ENCODE data around the gene TBC1D10B. TPM values are rescaled to one million over a fixed set of nuclear protein-coding genes. Genes with fewer than 3 reads are reported as not detected.

The TBC1D10B gene
- total RNA-seq, 1 experiment from 2014 or later, result 49.2 TPM

DNA sequence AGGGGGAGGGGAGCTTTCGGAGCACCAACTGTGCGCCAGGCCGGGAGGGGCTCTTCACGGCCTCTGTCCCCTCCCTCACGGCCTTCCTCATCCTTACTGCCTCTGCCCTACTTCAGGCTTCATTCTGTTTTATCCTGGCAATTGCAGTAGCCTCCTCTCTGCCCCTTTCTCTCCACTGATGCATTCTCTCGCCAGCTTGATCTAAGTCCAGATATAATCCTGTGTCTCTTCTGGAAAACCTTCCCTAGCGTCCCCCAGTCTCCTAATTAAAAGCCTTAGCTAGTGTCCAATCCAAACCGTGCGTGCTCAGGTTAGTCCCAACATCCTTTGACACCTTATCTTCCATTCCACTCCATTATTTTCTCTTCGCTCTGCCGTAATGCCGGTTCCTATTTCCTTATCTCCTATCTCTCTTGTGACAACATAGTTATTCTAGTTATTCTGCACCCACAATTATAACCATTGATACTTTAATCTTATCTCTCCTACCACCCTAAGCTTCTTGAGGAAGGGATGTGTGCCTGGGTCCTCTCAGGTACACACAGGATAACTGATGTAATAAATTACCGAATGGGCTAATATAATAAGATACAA is 25.8 kb upstream of the TBC1D10B start (continued):
- TF ChIP-seq, protein P1, sequence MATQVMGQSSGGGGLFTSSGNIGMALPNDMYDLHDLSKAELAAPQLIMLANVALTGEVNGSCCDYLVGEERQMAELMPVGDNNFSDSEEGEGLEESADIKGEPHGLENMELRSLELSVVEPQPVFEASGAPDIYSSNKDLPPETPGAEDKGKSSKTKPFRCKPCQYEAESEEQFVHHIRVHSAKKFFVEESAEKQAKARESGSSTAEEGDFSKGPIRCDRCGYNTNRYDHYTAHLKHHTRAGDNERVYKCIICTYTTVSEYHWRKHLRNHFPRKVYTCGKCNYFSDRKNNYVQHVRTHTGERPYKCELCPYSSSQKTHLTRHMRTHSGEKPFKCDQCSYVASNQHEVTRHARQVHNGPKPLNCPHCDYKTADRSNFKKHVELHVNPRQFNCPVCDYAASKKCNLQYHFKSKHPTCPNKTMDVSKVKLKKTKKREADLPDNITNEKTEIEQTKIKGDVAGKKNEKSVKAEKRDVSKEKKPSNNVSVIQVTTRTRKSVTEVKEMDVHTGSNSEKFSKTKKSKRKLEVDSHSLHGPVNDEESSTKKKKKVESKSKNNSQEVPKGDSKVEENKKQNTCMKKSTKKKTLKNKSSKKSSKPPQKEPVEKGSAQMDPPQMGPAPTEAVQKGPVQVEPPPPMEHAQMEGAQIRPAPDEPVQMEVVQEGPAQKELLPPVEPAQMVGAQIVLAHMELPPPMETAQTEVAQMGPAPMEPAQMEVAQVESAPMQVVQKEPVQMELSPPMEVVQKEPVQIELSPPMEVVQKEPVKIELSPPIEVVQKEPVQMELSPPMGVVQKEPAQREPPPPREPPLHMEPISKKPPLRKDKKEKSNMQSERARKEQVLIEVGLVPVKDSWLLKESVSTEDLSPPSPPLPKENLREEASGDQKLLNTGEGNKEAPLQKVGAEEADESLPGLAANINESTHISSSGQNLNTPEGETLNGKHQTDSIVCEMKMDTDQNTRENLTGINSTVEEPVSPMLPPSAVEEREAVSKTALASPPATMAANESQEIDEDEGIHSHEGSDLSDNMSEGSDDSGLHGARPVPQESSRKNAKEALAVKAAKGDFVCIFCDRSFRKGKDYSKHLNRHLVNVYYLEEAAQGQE (IDR thresholded peaks at IDR 0.05; ENCODE audit: low read depth), result no peak
- no peak for TF ChIP-seq ZBTB33 (IDR thresholded peaks at IDR 0.05; ENCODE audit: extremely low read depth, insufficient replicate concordance, low read length)
- TF ChIP-seq SRF (IDR thresholded peaks at IDR 0.05; ENCODE audit: low read depth), result no peak
- TF ChIP-seq SIN3A (IDR thresholded peaks at IDR 0.05; ENCODE audit: low read depth), result no peak
- TF ChIP-seq JUND (IDR thresholded peaks at IDR 0.05), result no peak
- no peak for TF ChIP-seq POLR2A (IDR thresholded peaks at IDR 0.05; ENCODE audit: borderline replicate concordance, extremely low read depth, insufficient read depth, insufficient read length)
- TF ChIP-seq ZNF274 (IDR thresholded peaks at IDR 0.05; ENCODE audit: low read depth, low read length), result no peak
